CD4-positive, alpha-beta T cell treated with Interleukin-4 for 1 hour (primary cell): Measurements from ENCODE around the gene CTDSP2.
"Not testable (repeated sequence)": the region's sequence is repeated elsewhere in the genome, so short reads cannot be mapped to it uniquely, and the experiment has no call there.

Experiments used
- DNase-seq, 2 donors: peaks; one replicate each; pipeline ENCODE4 v3.0.0-alpha.2; 2020 to 2022

The CTDSP2 gene

GRCh38 chr12:57833672-57834071, 12.9 kb downstream of the CTDSP2 start:
- DNase-seq, result no peak

DNA sequence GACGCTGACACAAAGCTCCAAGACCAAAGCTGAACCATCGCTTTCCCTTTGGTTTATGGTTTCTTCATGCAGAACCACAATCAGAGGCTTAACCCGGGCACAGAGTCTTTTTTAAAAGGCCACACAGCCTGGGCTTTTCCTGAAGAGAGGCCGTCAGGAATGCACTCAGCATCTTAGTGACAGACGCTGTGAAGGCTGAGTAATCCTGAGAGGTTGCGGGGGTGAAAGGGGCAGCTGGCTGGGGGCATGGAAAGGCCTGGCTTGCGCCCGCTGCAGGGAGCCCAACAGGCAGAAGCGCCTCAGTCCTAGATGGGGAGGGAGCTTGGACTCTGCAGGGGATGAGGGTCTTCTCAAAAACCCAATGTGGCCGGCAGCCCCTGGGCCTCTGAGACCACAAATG, 13.6 kb downstream of the CTDSP2 start:
- no peak for DNase-seq

DNA sequence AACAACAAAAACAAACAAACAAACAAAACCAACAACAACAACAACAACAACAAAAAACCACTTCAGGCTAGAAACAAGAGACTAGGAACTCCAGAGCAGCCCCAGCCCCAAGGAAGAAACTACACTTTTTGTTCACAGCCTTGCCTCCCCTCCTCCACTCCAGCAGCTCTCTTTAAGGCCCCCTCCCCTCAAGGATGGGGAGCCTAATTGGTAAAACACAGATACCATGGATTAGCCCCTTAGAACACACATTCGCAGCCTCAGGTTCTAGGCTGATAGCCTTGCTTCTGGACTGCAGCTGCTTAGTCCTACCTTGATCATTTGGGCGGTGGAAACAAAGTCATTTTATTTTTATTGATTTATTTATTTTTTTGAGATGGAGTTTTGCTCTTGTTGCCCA, 16.1 kb downstream of the CTDSP2 start:
- no peak for DNase-seq

- DNase-seq, result no peak
Observed at GRCh38 chr12:57829025-57829777, 17.3 kb downstream of the CTDSP2 start.

GRCh38 chr12:57826966-57827365, 19.6 kb downstream of the CTDSP2 start:
- no peak for DNase-seq

- no peak for DNase-seq
Observed at GRCh38 chr12:57826400-57826799, 20.1 kb downstream of the CTDSP2 start.

GRCh38 chr12:57825451-57825850, 21.1 kb downstream of the CTDSP2 start:
- DNase-seq, result no peak

GRCh38 chr12:57823908-57824640, 22.5 kb downstream of the CTDSP2 start:
- no peak for DNase-seq

GRCh38 chr12:57823131-57823907, 23.2 kb downstream of the CTDSP2 start:
- no peak for DNase-seq

DNA sequence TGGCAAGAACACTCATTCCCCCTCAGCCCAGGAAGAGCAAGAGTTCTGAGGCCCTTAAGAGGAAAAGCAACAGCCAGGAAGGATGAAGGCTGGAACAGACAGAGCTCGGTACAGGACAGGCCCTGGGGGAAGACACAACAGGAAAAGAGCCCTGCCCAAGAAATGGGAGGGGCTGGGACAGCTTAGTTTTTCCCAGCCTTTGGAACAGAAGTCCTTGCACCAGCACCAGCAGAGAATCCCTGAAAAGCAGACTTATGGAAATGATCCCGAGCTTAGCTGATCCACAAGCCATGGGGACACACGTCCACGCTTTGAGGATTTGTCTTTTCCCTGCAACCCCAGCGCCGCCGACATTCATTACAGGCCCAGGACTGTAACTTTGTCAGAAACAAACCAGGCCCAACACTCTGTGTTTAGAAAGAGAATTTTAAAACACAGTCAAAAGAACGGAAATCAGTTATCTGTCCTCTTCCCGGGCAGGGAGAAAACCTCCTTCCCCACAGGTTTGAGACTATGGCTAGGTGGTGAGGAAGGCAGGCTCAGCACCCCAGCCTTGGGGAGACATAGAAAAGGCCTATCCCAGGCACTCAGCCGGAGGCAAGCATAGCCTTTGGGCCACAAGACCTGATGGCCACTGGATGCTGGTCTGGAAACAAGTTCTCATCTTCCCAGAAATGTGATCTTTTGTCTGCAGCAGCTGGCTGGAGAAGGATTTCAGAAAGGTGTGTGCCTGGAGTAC, 24.0 kb downstream of the CTDSP2 start:
- DNase-seq, result no peak

GRCh38 chr12:57821474-57822214, 24.9 kb downstream of the CTDSP2 start:
- no peak for DNase-seq

GRCh38 chr12:57821015-57821414, 25.5 kb downstream of the CTDSP2 start:
- DNase-seq, result not testable (repeated sequence)

DNA sequence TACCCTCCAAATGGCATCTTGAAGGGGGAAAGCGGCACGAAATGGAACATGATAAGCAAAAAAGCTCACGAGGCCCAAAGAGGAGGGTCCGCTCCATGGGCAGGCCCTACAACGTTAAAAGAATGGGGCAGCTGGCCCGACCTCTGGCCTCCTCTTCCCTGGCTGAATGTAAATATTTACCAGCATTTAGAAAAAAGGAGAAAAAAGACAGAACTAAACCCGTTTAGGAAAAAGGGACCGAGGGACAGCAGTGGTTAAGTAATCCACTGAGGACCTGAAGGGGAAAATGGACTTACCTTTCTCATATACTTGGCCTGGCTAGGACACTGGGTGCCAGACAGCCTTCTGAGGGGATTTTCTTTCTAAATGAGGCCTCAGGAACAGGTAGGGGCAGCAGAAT, 26.4 kb downstream of the CTDSP2 start:
- DNase-seq, result not testable (repeated sequence)

DNA sequence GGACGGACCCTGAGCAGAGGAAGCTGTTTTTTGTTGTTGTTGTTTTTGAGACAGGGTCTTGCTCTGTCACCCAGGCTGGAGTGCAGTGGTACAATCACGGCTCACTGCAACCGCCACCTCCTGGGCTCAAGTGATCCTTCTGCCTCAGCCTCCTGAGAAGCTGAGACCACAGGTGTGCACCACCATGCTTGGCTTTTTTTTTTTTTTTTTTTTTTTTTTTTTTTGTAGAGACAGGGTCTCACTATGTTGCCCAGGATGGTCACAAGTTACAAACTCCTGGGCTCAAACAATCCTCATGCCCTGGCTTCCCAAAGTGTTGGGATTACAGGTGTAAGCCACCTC, 28.6 kb downstream of the CTDSP2 start:
- DNase-seq, result not testable (repeated sequence)

GRCh38 chr12:57817261-57817989, 29.1 kb downstream of the CTDSP2 start:
- DNase-seq, result no peak

GRCh38 chr12:57816855-57817151, 29.7 kb downstream of the CTDSP2 start:
- DNase-seq, result no peak

DNA sequence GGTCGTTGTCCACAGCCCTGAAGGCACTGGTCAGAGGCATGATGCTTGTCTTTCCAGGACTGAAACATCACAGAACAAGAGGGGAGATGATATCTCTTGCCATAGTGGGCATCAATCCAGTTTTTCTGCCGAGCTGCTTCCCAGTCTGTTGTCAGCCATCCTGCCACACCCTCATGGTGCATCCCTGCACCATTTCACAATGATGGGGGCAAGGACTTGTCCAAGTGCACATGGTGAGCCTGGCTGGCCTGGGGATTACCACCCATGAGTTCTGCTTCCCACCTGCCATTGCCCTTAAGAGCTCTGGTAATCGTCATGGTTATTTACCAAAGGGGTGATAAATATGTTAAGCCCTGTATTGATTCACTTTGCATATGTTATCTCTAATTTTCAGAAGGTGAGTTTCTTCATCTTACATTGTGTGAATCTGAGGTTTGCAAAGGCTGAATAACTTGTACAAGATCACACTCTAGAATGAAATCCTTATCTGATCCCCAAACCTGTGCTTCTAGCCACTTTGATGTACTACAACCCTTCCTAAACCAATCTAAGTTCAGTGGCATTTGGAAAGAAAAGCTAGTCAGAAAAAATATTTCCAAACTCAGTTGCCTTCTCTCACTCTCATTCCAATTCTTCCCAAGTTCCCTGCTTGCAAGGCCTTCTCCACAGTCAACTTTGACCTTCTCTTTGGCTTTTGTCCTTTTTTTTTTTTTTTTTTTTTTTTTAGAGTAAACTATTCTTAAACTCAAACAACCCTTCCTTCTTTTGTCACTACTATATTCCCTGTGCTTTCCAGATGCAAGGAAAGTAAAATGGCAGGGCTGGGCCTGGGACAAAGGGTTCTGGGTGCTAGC, 30.3 kb downstream of the CTDSP2 start:
- no peak for DNase-seq

GRCh38 chr12:57815177-57816000, 31.1 kb downstream of the CTDSP2 start:
- DNase-seq, result no peak

DNA sequence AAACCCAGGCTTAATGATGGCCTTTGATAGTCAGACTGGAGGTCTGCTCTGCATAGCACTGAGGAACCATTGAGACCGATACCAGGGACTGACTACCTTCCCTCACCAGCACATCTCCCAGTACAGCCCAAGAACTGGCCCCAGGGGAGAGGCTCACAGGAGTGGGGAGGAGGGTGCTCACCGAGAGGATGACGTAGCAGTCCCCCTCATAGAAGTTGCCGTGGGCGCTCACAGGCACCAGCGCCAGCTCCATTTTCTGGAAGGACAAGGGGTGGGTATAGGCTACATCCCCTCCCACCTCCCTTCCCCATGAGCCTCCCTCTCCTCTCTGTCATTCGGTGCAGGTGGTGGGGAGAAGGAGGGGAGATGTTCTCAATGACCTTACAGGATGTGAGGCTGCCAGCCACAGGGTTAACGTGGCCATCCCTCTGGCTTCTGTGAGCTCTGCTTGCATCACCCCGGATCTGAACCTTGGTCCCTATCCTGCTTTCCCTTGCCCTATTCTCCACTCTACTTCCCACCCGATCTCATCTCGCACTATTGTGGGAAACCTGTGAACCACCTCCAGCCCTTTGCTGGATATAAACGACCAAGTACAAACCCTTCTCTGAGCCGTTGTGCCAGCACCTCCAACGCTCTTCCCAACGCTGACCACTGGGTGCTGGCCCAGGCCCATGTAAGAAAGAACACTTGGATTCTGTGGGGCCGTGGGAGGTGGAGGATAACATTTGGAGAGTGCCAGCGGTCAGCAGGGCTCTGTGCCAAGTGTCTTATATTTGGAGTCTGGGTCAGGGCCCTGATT, 32.4 kb downstream of the CTDSP2 start:
- DNase-seq, result no peak
